Measurements from ENCODE around the gene MARCHF7.
"Not testable (repeated sequence)": the region's sequence is repeated elsewhere in the genome, so short reads cannot be mapped to it uniquely, and the experiment has no call there.

MARCHF7 gene

GRCh38 chr2:159710601-159711180 lies 1.6 kb upstream of the MARCHF7 start:
- no peak for TF ChIP-seq CTCF (IDR thresholded peaks at IDR 0.05; ENCODE audit: borderline replicate concordance, control extremely low read depth, extremely low read depth, insufficient read depth, missing control alignments)
- no peak for DNase-seq (ENCODE audit: low spot score)
- in situ Hi-C loops (cut with MboI; ENCODE audit: low sequenced_read_pairs, unreplicated experiment) = no loop called here

- in situ Hi-C loops (cut with MboI; ENCODE audit: low sequenced_read_pairs, unreplicated experiment) = no loop called here
- no peak for DNase-seq (ENCODE audit: low spot score)
- no peak for TF ChIP-seq CTCF (IDR thresholded peaks at IDR 0.05; ENCODE audit: borderline replicate concordance, control extremely low read depth, extremely low read depth, insufficient read depth, missing control alignments)
Measured at GRCh38 chr2:159711562-159712142, 654 bp upstream of the MARCHF7 start.

DNA sequence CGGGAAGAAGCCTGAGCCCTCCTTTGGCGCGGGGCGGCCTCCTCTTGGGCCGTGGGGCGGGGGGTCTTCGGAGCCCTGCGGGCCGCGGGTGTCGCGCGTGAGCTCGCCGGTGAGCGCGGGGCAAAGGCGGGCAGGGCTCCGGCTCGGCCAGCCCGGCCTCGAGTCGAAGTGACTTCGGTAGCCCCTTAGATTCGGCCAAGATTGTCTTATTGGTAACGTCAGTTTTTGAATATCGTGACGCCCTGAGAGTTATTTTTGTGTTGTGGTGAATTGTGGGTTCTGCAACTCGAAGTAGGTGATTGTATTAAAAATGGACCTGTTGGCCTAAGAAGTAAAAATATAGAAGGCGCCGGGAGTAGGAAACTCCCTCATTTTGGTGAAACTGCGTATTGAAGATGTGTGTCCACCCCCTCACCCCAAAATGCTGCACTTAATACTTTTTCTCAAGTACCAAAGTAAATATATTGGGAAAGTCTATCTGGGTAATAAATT lies 669 bp downstream of the MARCHF7 start:
- no peak for TF ChIP-seq CTCF (IDR thresholded peaks at IDR 0.05; ENCODE audit: borderline replicate concordance, control extremely low read depth, extremely low read depth, insufficient read depth, missing control alignments)
- no peak for DNase-seq (ENCODE audit: low spot score)
- in situ Hi-C loops (cut with MboI; ENCODE audit: low sequenced_read_pairs, unreplicated experiment) = no loop called here

- TF ChIP-seq CTCF (IDR thresholded peaks at IDR 0.05; ENCODE audit: borderline replicate concordance, control extremely low read depth, extremely low read depth, insufficient read depth, missing control alignments) = no peak
- in situ Hi-C loops (cut with MboI; ENCODE audit: low sequenced_read_pairs, unreplicated experiment) = no loop called here
- DNase-seq (ENCODE audit: low spot score) = no peak
Measured at GRCh38 chr2:159713631-159714246, 1.4 kb downstream of the MARCHF7 start.

- no peak for DNase-seq (ENCODE audit: low spot score)
- TF ChIP-seq CTCF (IDR thresholded peaks at IDR 0.05; ENCODE audit: borderline replicate concordance, control extremely low read depth, extremely low read depth, insufficient read depth, missing control alignments) = no peak
- in situ Hi-C loops (cut with MboI; ENCODE audit: low sequenced_read_pairs, unreplicated experiment) = no loop called here
Measured at GRCh38 chr2:159714247-159714930, 2.1 kb downstream of the MARCHF7 start.

GRCh38 chr2:159715451-159715850 lies 3.1 kb downstream of the MARCHF7 start:
- no peak for DNase-seq (ENCODE audit: low spot score)
- in situ Hi-C loops (cut with MboI; ENCODE audit: low sequenced_read_pairs, unreplicated experiment) = no loop called here
- no peak for TF ChIP-seq CTCF (IDR thresholded peaks at IDR 0.05; ENCODE audit: borderline replicate concordance, control extremely low read depth, extremely low read depth, insufficient read depth, missing control alignments)

DNA sequence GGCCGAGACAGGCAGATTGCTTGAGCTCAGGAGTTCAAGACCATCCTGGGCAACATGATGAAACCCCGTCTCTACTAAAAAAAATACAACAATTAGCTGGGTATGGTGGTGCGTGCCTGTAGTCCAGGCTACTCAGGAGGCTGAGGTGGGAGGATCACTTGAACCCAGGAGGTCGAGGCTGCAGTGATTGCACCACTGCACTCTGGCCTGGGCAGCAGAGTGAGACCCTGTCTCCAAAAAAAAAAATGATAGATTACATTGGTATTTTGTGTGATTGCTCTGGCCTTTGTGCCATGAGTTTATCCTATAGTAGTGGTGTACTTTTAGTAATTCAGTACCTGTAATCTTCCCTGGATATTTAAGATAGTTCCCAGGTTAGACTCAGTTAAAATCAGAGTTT lies 4.1 kb downstream of the MARCHF7 start:
- in situ Hi-C loops (cut with MboI; ENCODE audit: low sequenced_read_pairs, unreplicated experiment); DNase-seq (ENCODE audit: low spot score): not testable (repeated sequence)

Measured in GM13976 (cell line).